HFFc6 (cell line): Measurements from ENCODE around the gene ADAMTS10. TPM values are rescaled to one million over a fixed set of nuclear protein-coding genes. Genes with fewer than 3 reads are reported as not detected.

Experiments used
- DNase-seq: peaks from one replicate; pipeline ENCODE4 v3.0.0-alpha.2; 2018
- H3K27ac Mint-ChIP-seq: 2 replicates; pipeline ENCODE4 v1.8.0; 2020; ENCODE audit warnings: mild to moderate bottlenecking, mixed read lengths
- H3K27me3 Mint-ChIP-seq: 2 replicates; pipeline ENCODE4 v1.8.0; 2021; ENCODE audit warnings: mild to moderate bottlenecking, moderate library complexity, mixed read lengths; ENCODE audit not compliant: insufficient read depth
- H3K36me3 Mint-ChIP-seq: 2 replicates; pipeline ENCODE4 v1.8.0; 2021; ENCODE audit warnings: low read depth, mixed read lengths
- H3K4me1 Mint-ChIP-seq: 2 replicates; pipeline ENCODE4 v1.8.0; 2020; ENCODE audit warnings: low read depth, mixed read lengths
- H3K4me3 Mint-ChIP-seq: 2 replicates; pipeline ENCODE4 v1.8.0; 2020; ENCODE audit warnings: mild to moderate bottlenecking, moderate library complexity, mixed read lengths
- H3K9me3 Mint-ChIP-seq: 2 replicates; pipeline ENCODE4 v1.8.0; 2020; ENCODE audit warnings: mild to moderate bottlenecking, mixed read lengths
- total RNA-seq, 6 experiments: library from RNA; stranded (reverse); fragmentation: NEBNext Ultra II Directional; extraction: Animal tissue kit (Norgen Biotek cat#: 25700); gene quantifications; 2 replicates in 1 of 6; 3 replicates in 5 of 6; pipeline ENCODE4 v1.2.3, GENCODE V29; 2021
- TF ChIP-seq, protein P1 (sequence below): fragments of 200-600 bp; sonication (generic); IDR thresholded peaks from 2 replicates; pipeline ENCODE4 v1.5.0; 2021; ENCODE audit warnings: antibody characterized with exemption, mild to moderate bottlenecking

Gene ADAMTS10
- total RNA-seq, 6 experiments from 2014 or later, result 0.78 to 2.1 (median 1.5) TPM

GRCh38 chr19:8592231-8593009 is 18.1 kb downstream of the ADAMTS10 start:
- Mint-ChIP-seq H3K27me3 (peaks cover 10% of the 10 kb centered on the region), H3K4me3 (peak overlapping the region; percentile 36), H3K27ac (no peak overlapping the region), H3K36me3 (peaks cover 13% of the 10 kb centered on the region), H3K4me1 (peaks cover 8% of the 10 kb centered on the region), H3K9me3 (peaks cover 6% of the 10 kb centered on the region; the same call in 1 of the 2 replicates)
- TF ChIP-seq, protein P1, sequence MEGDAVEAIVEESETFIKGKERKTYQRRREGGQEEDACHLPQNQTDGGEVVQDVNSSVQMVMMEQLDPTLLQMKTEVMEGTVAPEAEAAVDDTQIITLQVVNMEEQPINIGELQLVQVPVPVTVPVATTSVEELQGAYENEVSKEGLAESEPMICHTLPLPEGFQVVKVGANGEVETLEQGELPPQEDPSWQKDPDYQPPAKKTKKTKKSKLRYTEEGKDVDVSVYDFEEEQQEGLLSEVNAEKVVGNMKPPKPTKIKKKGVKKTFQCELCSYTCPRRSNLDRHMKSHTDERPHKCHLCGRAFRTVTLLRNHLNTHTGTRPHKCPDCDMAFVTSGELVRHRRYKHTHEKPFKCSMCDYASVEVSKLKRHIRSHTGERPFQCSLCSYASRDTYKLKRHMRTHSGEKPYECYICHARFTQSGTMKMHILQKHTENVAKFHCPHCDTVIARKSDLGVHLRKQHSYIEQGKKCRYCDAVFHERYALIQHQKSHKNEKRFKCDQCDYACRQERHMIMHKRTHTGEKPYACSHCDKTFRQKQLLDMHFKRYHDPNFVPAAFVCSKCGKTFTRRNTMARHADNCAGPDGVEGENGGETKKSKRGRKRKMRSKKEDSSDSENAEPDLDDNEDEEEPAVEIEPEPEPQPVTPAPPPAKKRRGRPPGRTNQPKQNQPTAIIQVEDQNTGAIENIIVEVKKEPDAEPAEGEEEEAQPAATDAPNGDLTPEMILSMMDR, result no peak
- peak; percentile 54 for DNase-seq

DNA sequence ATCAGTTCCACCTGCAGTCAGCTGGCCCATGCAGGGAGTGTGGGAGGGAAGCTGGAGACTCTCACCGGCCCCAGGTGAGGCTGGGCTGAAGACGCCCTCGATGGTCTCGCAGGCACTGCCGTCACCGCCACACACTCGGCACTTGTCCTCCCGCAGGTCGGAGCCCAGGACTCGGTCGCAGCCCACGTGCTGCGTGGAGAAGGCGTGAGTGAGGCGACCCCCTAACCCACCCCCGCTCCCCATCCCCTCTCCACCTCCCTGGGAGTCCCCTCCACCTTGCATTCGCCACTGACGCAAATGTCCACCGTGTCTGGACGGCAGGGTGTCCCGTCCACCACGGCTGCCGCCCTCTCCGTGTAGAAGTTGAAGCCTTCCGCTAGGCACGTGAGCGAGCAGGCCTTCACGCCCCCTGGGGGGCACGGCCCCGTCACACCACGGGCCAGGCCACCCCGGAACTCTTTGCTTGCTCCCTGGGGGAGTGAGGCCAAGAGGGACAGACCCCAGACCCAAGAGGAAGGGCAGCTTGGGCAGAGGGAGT is 21.3 kb downstream of the ADAMTS10 start:
- Mint-ChIP-seq H3K27ac (no peak overlapping the region), H3K36me3 (peaks cover 13% of the 10 kb centered on the region), H3K4me1 (peaks cover 8% of the 10 kb centered on the region), H3K27me3 (peaks cover 5% of the 10 kb centered on the region), H3K4me3 (no peak overlapping the region), H3K9me3 (peaks cover 6% of the 10 kb centered on the region; the same call in 1 of the 2 replicates)
- no peak for DNase-seq
- TF ChIP-seq, protein P1, result no peak

DNA sequence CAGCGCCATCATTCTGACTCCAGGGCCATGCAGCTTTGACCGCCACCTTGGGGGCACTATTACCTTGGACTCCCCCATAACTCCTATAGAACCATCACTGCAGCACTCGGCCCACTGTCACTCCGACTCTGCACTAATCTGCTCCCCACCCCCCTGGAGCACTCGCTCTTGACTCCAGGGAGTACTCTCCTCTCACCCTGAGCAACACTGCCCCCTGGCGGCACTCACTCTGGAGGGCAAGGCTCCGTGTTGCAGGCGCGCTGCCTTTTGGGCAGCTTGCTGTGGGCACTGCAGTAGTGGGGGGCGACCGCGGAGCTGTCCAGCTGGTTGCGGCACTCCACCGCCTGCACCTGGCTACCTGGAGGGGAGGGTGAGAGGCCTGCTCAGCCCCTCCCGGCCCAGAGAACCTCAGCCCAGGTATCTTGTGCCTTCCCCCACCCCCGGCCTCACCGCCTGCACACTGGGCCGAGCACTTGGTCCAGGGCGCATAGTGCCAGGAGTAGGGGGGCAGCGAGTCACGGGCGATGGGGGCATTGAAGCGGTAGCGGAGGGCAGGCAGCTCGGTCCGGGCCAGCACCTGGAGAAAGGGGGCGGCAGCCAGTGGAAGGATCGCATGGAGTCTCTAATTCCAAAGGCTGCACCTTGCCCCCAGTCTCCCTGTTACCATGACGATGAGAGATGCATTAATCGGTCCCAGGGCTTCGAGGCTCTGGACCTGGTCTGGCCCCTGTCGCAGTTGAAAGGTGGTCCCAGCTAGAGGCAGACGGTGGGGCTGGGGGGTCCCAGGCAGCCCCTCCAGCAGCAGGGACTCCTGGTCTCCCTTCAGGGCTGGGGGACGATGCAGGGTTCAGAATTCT is 24.4 kb downstream of the ADAMTS10 start:
- Mint-ChIP-seq H3K27me3 (peaks cover 3% of the 10 kb centered on the region), H3K4me3 (no peak overlapping the region), H3K9me3 (no peaks in the 10 kb centered on the region), H3K4me1 (peaks cover 6% of the 10 kb centered on the region; the same call in 1 of the 2 replicates), H3K27ac (no peak overlapping the region), H3K36me3 (no peaks in the 10 kb centered on the region)
- TF ChIP-seq, protein P1, result peak; percentile 85
- no peak for DNase-seq

DNA sequence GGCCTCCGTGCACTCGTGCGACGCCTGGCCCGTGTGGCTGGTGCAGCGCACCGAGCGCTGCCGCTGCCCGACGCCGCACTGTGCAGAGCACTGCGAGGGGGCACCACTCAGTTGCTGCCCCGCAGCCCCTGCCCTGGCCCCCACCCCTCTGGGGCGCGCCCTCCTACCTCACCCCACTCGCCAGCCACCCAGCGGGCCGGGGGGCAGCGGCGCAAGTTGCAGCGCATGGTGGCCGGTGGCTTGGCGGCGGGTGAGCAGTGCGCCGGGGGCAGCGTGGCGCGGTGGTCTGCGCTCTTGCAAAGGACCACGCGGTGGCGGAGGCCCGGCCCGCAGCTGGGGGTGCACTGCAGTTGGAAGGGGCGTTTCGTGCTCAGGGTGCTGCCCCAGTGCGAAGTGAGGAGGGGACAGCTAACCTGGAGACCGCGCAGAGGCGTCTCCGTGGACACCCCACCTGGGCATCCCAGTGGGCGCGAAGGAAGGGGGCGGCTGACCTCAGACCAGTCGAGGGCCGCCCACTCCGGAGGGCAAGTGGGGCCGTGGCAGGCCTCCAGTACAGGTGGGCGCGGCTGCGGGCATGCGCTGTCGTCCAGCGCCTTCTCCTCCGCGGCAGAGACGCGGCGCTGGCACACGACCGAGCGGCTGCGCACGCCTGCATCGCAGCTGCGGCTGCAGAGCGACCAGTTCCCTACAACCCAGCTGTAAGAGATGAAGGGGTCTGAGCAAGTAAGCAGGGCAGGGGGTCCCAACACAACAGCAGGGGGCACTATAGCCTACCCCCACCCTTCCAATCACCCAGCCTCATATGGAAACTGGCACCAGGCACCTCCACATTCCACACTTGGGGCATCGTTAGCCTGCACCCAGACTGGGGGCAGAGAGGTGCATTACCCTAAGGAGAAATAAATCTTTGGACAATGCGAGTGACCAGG is 25.3 kb downstream of the ADAMTS10 start:
- no peak for DNase-seq
- no peak overlapping the region for H3K27ac Mint-ChIP-seq
- TF ChIP-seq, protein P1, result no peak
- H3K36me3 Mint-ChIP-seq, result no peaks in the 10 kb centered on the region
- peaks cover 6% of the 10 kb centered on the region; the same call in 1 of the 2 replicates for H3K4me1 Mint-ChIP-seq
- no peaks in the 10 kb centered on the region for H3K9me3 Mint-ChIP-seq
- H3K4me3 Mint-ChIP-seq, result no peak overlapping the region
- H3K27me3 Mint-ChIP-seq, result peaks cover 1% of the 10 kb centered on the region
